HG03108 (cell line): ENCODE results near the gene MGAT4B.

Experiments used
- ATAC-seq: cut with Tn5 transposase; IDR thresholded peaks from one replicate; pipeline ENCODE4 v1.9.1; 2021; ENCODE audit warnings: moderate library complexity; ENCODE audit not compliant: unreplicated experiment

The MGAT4B gene

GRCh38 chr5:179749857-179750508 lies 56.7 kb downstream of the MGAT4B start:
- no peak for ATAC-seq

DNA sequence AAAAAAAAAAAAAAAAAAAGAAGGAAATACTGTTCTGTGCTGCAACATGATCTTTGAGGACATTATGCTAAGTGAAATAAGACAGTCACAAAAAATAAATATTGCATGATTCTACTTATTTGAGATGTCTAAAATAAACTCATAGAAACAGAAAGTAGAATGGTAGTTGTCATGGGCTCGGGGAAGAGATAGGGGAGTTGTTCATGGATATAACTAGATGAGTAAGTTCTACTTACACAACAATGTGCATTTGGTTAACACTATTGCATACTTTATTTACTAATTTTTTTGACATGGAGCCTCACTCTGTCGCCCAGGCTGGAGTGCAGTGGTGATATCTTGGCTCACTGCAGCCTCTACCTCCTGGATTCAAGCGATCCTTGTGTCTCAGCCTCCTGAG lies 58.9 kb downstream of the MGAT4B start:
- ATAC-seq, result no peak
